HG03159 (cell line): ENCODE data around the gene CHAD.

Source experiments
- ATAC-seq: cut with Tn5 transposase; IDR thresholded peaks from one replicate; pipeline ENCODE4 v1.9.1; 2021; ENCODE audit warnings: mild to moderate bottlenecking, moderate library complexity; ENCODE audit not compliant: unreplicated experiment

The CHAD gene

GRCh38 chr17:50495217-50495823, 26.6 kb upstream of the CHAD start:
- no peak for ATAC-seq

GRCh38 chr17:50493744-50494143, 25.1 kb upstream of the CHAD start:
- no peak for ATAC-seq

- ATAC-seq: no peak
Measured at GRCh38 chr17:50492214-50492613, 23.5 kb upstream of the CHAD start.

- ATAC-seq: no peak
Measured at GRCh38 chr17:50491505-50491904, 22.8 kb upstream of the CHAD start.

- ATAC-seq: no peak
Measured at GRCh38 chr17:50488880-50489279, 20.2 kb upstream of the CHAD start.

GRCh38 chr17:50487213-50488096, 18.8 kb upstream of the CHAD start:
- no peak for ATAC-seq

GRCh38 chr17:50484386-50485155, 15.9 kb upstream of the CHAD start:
- ATAC-seq: no peak

- no peak for ATAC-seq
Measured at GRCh38 chr17:50483266-50483665, 14.6 kb upstream of the CHAD start.

- no peak for ATAC-seq
Measured at GRCh38 chr17:50482516-50482915, 13.8 kb upstream of the CHAD start.

- no peak for ATAC-seq
Measured at GRCh38 chr17:50482110-50482509, 13.4 kb upstream of the CHAD start.

- ATAC-seq: no peak
Measured at GRCh38 chr17:50481648-50482047, 13.0 kb upstream of the CHAD start.

GRCh38 chr17:50480854-50481490, 12.3 kb upstream of the CHAD start:
- no peak for ATAC-seq

GRCh38 chr17:50480142-50480764, 11.6 kb upstream of the CHAD start:
- no peak for ATAC-seq

GRCh38 chr17:50479522-50480141, 11.0 kb upstream of the CHAD start:
- ATAC-seq: no peak

- peak; percentile 81 for ATAC-seq
Measured at GRCh38 chr17:50478391-50479381, 10.0 kb upstream of the CHAD start, which contains the start of gene RSAD1. RSAD1 (plus strand) TSS chr17:50478860; CDS start chr17:50478885, 25 bp downstream.

- ATAC-seq: no peak
Measured at GRCh38 chr17:50477976-50478375, 9.3 kb upstream of the CHAD start.

GRCh38 chr17:50476545-50477315, 8.1 kb upstream of the CHAD start:
- no peak for ATAC-seq
